ENCODE measurements around the gene HDAC10.
"Not testable (repeated sequence)": the region's sequence is repeated elsewhere in the genome, so short reads cannot be mapped to it uniquely, and the experiment has no call there.

Gene HDAC10

DNA sequence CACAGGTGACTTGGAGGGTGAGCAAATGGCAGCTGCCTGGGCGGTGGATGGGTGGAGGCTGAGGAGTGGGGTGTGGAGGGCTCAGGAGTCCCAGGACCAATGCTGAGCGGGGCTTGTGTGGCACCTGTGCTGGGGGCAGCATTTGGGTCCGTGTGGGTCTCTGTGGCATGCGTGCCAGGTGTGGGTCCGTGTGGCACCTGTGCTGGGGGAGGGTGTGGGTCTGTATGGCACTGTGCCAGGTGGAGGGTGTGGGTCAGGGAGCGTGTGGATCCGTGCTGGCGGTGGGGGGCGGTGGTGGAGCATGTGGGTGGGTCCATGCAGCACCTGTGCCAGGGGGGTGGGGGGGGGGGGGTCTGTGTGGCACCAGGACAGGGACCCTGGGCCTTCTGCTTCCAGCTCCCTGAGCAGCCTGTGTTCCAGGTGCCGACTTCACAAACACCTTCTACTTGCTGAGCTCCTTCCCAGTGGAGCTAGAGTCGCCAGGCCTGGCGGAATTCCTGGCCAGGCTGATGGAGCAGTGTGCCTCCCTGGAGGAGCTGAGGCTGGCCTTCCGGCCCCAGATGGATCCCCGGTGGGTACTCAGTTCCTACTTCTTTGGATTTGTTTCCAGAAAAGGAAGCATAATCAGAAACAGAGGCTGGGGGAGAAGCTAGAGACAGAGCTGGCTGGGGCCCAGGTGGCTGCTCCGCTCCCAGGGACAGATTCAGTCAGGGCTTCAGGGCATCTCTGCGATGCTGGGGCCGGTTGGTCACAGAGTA lies 35.6 kb downstream of the HDAC10 start:
- no peak for DNase-seq

GRCh38 chr22:50213263-50213662 lies 37.8 kb downstream of the HDAC10 start:
- no peak for DNase-seq

GRCh38 chr22:50211147-50211546 lies 39.9 kb downstream of the HDAC10 start:
- no peak for DNase-seq

DNA sequence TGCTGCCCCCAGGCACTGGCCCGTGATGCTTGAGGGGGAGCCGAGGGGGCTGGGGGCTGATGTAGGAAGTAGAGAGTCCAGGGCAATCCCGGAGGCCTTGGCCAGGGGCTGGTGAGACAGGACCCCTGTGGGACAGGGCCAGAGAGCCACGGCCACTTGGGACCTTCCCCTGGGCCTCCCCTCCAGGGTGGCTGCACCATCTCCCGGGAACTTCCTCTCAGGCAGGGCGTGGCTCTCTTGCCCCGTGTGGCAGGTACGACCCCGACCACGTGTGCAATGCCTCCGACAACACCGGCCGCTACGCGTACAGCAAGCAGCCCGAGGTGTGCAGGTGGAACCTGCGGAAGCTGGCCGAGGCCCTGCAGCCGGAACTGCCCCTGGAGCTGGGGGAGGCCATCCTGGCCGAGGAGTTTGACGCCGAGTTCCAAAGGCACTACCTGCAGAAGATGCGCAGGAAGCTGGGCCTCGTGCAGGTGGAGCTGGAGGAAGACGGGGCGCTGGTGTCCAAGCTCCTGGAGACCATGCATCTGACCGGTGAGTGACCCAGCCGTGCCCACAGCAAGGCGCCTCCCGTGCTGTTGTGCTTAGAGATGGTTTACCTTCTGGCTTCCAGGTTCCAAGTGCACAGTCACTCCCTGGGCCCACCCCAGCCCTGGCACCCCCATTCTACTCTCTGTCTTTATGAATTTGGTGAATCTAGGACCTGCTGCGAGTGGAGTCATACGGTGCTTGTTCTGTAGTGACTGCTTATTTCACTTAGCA lies 40.5 kb downstream of the HDAC10 start:
- DNase-seq: no peak

DNA sequence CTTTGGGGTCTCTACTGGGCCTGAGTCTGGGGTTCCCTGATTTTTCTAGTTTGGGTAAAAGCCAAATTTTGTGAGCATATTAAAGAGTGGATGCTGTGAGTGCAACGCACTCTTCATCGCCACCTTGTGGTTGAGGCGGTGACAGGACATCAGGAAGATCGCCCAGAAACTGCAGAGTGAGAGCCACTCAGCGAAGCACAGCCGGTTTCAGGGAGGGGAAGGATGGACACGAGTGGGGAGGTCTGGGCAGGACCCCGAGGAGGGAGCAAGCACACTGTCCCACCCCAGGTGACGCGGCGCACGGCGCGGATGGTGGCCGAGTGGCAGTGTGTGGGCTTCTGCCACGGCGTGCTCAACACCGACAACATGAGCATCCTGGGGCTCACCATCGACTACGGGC lies 41.2 kb downstream of the HDAC10 start:
- peak; percentile 21 for DNase-seq

DNA sequence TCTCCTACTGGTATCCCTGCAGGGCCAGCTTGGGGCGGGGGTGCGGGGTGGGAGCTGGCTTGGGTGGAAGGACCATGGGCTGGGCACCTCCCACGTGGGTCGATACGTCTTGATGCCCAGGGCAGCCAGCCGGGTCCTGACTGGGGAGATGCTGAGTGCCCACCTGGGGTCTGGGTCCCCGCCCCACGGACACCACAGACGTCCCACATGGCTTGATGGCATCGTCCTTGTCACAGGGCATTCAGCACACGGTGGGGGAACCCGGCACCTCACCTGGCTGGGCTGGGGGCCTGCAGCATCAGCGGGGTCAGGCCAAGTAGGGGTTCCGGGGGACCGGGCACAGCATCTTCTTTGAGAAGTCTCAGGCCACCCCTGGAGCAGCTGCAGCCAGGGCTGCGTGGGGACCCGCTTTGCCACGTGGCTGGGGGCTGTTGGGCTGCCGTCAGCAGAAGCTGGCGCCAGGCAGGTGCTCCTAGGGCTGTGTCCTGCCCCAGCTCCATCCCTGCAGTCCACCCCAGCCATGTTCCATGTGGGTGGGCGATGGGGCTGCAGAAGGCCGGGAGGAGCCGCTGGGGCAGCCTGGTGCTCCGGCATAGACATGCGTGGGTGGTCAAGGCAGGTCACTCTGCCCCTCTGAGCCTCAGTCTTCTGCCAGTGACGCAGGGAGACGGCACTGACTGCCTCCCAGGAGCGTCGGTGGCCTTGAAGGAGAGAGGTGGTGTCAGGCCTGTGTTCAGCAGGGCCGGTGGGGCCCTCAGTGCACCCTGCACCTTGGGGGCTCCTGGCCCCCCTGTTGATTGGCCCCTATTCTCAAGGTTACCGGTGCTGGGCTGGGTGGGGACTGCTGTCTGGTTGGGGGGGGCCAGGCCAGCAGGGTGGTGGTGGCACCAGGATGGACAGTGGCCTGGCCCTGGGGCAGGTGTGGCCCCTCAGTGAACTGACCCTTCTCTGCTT lies 41.8 kb downstream of the HDAC10 start:
- no peak for DNase-seq

- no peak for DNase-seq
Observed at GRCh38 chr22:50208430-50208938, 42.6 kb downstream of the HDAC10 start.

- no peak for DNase-seq
Observed at GRCh38 chr22:50207383-50208140, 43.5 kb downstream of the HDAC10 start.

- no peak for DNase-seq
Observed at GRCh38 chr22:50206599-50206998, 44.5 kb downstream of the HDAC10 start.

DNA sequence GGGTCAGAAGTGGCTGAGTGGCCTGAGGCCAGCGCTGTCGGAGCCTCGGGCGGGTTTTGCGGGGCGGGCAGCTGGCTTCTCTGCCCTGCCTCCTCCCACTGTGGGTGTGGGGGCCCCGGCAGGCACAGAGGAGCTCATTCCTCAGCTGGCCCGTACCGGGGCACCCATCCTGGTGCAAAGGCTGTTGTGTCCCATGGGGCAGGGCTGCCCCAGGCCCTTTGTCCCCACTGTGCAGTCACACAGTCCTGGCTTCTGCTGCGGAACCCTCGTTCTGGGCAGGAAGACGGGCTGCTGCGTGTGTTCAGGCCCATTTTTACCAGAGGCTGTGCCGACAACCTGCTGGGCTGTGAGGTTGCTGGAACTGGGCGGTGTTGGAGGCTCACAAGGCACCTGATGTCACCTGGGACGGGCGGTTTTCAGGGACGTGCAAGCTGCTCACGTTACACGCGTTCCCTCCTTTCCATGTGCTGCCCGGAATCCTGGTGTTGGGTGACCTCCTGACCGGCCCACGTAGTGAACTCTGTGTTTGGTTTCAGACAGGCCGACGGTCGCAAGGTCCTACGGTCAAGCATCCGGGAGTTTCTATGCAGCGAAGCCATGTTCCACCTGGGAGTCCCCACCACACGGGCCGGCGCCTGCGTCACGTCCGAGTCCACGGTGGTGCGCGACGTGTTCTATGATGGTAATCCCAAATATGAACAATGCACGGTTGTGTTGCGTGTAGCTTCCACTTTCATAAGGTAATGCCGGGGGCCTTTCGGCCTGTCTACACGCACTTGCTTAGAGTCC lies 45.1 kb downstream of the HDAC10 start:
- no peak for DNase-seq

- not testable (repeated sequence) for DNase-seq
Observed at GRCh38 chr22:50204998-50205397, 46.1 kb downstream of the HDAC10 start.

- DNase-seq: no peak
Observed at GRCh38 chr22:50204571-50204970, 46.5 kb downstream of the HDAC10 start.

GRCh38 chr22:50203288-50203687 lies 47.8 kb downstream of the HDAC10 start:
- DNase-seq: no peak

DNA sequence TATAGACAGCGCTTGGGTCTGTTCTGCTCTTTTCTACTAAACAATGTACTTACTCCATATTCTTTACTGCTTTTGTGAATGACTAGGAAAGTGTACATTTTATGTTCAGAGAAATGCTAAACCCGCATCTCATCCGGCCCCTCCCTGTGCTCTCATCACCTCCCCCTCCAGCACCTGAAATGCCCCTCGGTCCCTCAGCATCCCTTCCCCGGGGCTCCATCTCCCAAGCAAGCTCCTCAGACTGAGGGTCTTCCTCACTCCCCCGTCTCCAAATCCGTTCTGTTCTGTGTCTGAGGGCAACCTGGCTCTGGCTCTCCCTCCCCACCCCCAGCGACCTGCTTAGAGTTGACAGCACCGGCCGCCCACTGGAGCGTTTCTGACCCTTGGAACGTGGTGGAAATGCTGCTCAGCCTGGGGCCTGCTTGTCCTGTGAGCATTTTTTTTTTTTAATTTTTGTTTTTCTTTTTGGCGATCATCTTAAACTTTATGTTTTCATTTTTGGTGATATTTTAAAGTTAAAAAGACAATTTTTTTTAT lies 48.9 kb downstream of the HDAC10 start:
- DNase-seq: no peak

DNA sequence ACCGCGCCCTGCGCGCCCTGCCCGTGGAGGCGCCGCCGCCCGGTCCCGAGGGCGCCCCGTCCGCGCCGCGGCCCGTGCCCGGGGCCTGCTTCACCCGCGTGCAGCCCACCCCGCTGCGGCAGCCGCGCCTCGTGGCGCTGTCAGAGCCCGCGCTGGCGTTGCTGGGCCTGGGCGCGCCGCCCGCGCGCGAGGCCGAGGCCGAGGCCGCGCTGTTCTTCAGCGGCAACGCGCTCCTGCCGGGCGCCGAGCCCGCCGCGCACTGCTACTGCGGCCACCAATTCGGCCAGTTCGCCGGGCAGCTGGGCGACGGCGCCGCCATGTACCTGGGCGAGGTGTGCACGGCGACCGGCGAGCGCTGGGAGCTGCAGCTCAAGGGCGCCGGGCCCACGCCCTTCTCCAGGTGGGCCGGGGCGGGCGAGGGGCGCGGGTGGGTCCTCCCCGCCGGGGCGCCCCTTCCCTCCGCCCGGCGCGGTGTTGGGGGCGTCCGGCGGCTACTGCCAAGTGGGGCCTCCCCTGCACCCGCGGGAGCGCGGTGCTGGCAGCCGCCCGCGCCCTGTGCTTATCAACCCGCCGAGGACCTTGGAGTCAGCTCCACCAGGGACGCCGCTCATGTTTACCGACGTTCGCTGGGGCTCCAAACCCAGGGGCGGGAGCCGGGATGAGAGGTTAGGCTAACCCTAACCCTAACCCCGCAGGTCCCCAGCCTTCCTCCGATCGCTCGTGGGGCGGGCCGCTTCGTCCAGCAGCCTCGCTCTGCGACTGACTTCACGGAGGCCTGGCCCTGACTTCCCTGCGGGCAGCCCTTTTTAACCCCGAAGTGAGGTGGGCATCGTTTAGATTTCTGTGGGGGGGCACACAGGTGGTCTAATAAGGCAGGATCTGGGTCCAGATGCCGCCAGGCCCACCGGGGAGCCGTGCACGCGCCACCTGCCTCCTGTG lies 49.6 kb downstream of the HDAC10 start:
- DNase-seq: no peak

GRCh38 chr22:50200461-50201190 lies 50.4 kb downstream of the HDAC10 start, which contains the start of gene SELENOO:
SELENOO (plus strand) TSS chr22:50201011; CDS start chr22:50201037, 26 bp downstream.
- peak; percentile 47 for DNase-seq

GRCh38 chr22:50199829-50200460 lies 51.1 kb downstream of the HDAC10 start:
- DNase-seq: peak; percentile 30

DNA sequence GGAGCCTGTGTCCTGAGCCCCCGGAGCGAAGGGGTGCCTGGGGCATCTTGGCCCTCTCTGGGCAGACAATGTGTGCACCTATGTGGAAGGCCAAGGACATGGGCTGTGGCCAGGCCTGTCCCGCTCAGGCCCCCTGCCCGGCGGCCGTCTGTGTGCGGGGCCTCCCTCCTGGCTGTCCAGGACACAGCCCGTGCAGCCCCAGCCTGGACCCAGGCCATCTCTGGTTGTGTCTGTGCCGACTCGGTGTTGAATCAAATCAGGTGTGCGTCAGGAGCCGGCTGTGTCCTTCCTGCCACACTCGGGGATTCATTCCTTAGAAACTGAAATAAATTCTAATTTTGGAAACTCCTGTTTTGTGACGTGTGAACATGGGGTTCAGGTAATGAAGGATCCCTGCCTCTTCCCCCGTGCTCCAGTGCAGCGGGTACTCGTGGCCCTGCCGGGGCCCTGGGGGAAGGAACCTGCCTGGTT lies 51.8 kb downstream of the HDAC10 start:
- DNase-seq: no peak

Measured in NCI-H748 treated with DMSO at 0.1 percent for 48 hours (cell line).